Endodermal cell (in vitro differentiated cells): ENCODE measurements around the gene CYP2W1. TPM values are rescaled to one million over a fixed set of nuclear protein-coding genes. Genes with fewer than 3 reads are reported as not detected.

Experiments used
- DNase-seq: peaks from one replicate; pipeline ENCODE4 v3.0.0-alpha.2; 2017
- H3K27ac ChIP-seq: 2 replicates; pipeline ENCODE4 v1.5.1; 2013; ENCODE audit warnings: mild to moderate bottlenecking, low read depth, low read length, moderate library complexity
- H3K27me3 ChIP-seq: 2 replicates; pipeline ENCODE4 v1.6.1; 2013; ENCODE audit warnings: mild to moderate bottlenecking, low read length, moderate library complexity; ENCODE audit not compliant: insufficient read depth, control insufficient read depth, poor library complexity, severe bottlenecking
- H3K36me3 ChIP-seq: 2 replicates; pipeline ENCODE4 v1.7.0; 2013; ENCODE audit warnings: mild to moderate bottlenecking, low read length, moderate library complexity; ENCODE audit not compliant: control insufficient read depth, insufficient read depth
- H3K4me1 ChIP-seq: one replicate; pipeline ENCODE4 v1.7.0; 2013; ENCODE audit warnings: low read length; ENCODE audit not compliant: control insufficient read depth, insufficient read depth
- H3K4me3 ChIP-seq: 2 replicates; pipeline ENCODE4 v1.5.1; 2013; ENCODE audit warnings: mild to moderate bottlenecking, low read length, moderate library complexity
- H3K9ac ChIP-seq: 2 replicates; pipeline ENCODE4 v1.6.1; 2013; ENCODE audit warnings: mild to moderate bottlenecking, low read length, moderate library complexity; ENCODE audit not compliant: poor library complexity, severe bottlenecking; ENCODE audit errors: extremely low read depth
- H3K9me3 ChIP-seq: 2 replicates; pipeline ENCODE4 v1.6.1; 2013; ENCODE audit warnings: mild to moderate bottlenecking, low read length, moderate library complexity; ENCODE audit not compliant: control insufficient read depth
- H3K27ac Mint-ChIP-seq: 2 replicates; pipeline ENCODE4 v1.8.0; 2020; ENCODE audit warnings: mixed read lengths
- H3K27me3 Mint-ChIP-seq: 2 replicates; pipeline ENCODE4 v1.8.0; 2021; ENCODE audit warnings: mild to moderate bottlenecking, mixed read lengths; ENCODE audit not compliant: insufficient read depth
- H3K36me3 Mint-ChIP-seq: 2 replicates; pipeline ENCODE4 v1.8.0; 2020; ENCODE audit warnings: low read depth, mixed read lengths
- H3K4me1 Mint-ChIP-seq: 2 replicates; pipeline ENCODE4 v1.8.0; 2020; ENCODE audit warnings: mixed read lengths
- H3K4me3 Mint-ChIP-seq: 2 replicates; pipeline ENCODE4 v1.8.0; 2020; ENCODE audit warnings: mild to moderate bottlenecking, moderate library complexity, mixed read lengths
- H3K9me3 Mint-ChIP-seq: 2 replicates; pipeline ENCODE4 v1.8.0; 2020; ENCODE audit warnings: mild to moderate bottlenecking, mixed read lengths
- CTCF ChIP-seq: fragments of 200-600 bp; sonication (generic); conservative IDR thresholded peaks from 2 replicates; pipeline ENCODE4 v1.5.0; 2021; ENCODE audit warnings: antibody characterized with exemption, mild to moderate bottlenecking
- WGBS, 2 experiments: methylation state at CpG; one replicate each; pipeline versions ENCODE4 v1.1.5 to v1.1.7; 2013; ENCODE audit warnings: missing lambda C conversion rate in 2 of 2, mixed read lengths in 1 of 2; ENCODE audit not compliant: insufficient coverage in 1 of 2, insufficient read length in 1 of 2; 5-methylcytosine and 5-hydroxymethylcytosine counted together
- total RNA-seq, 2 donors: library from RNA; stranded (reverse); fragmentation: NEBNext Ultra II Directional in 1 of 2; extraction: Animal tissue kit (Norgen Biotek cat#: 25700) in 1 of 2; gene quantifications; 2 replicates in 1 of 2; 3 replicates in 1 of 2; pipeline ENCODE4 v1.2.1, GENCODE V29; 2021

The CYP2W1 gene
- total RNA-seq, 2 donors from 2014 or later, result not detected

- H3K36me3 ChIP-seq, result no peaks in the 10 kb centered on the region
- no peak for TF ChIP-seq CTCF
- no peaks in the 10 kb centered on the region for H3K9me3 ChIP-seq
- no peaks in the 10 kb centered on the region for H3K4me1 Mint-ChIP-seq
- H3K4me3 ChIP-seq, result no peak overlapping the region
- no peak overlapping the region for H3K27ac Mint-ChIP-seq
- no peaks in the 10 kb centered on the region for H3K36me3 Mint-ChIP-seq
- H3K27ac ChIP-seq, result no peak overlapping the region
- 93% methylated on average over 6 of the region's 6 CpGs; no CpG with 5 or more reads in 1 of the 2 experiments for WGBS, 2 experiments
- no peak overlapping the region for H3K4me3 Mint-ChIP-seq
- H3K27me3 Mint-ChIP-seq, result no peaks in the 10 kb centered on the region
- no peak for DNase-seq
- H3K9ac ChIP-seq, result no peak overlapping the region
- H3K27me3 ChIP-seq, result no peaks in the 10 kb centered on the region
- H3K4me1 ChIP-seq, result no peaks in the 10 kb centered on the region
- no peaks in the 10 kb centered on the region for H3K9me3 Mint-ChIP-seq
Measured at GRCh38 chr7:987909-988308, 4.9 kb downstream of the CYP2W1 start.

DNA sequence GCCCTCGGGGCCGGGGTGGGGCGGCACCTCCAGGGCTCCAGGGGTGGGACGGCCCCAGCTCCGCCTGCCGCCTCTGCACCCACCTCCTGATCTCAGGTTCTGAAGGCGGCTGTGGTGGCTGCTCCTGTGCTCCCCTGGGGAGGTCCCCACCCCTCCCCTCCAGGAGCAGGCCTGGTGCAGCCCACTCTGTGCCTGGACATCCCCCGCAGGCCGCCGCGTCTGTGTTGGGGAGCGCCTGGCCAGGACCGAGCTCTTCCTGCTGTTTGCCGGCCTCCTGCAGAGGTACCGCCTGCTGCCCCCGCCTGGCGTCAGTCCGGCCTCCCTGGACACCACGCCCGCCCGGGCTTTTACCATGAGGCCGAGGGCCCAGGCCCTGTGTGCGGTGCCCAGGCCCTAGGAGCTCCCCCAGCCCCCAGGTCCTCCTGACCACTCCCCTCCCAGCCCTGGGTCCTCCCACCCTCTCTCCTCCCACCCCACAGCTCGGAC is 5.5 kb downstream of the CYP2W1 start:
- Histone ChIP-seq H3K9ac (no peak overlapping the region), H3K27me3 (no peaks in the 10 kb centered on the region), H3K4me1 (no peaks in the 10 kb centered on the region), H3K36me3 (no peaks in the 10 kb centered on the region), H3K27ac (no peak overlapping the region), H3K9me3 (no peaks in the 10 kb centered on the region), H3K4me3 (no peak overlapping the region)
- Mint-ChIP-seq H3K4me3 (no peak overlapping the region), H3K36me3 (no peaks in the 10 kb centered on the region), H3K27ac (no peak overlapping the region), H3K9me3 (no peaks in the 10 kb centered on the region), H3K4me1 (no peaks in the 10 kb centered on the region), H3K27me3 (no peaks in the 10 kb centered on the region)
- TF ChIP-seq CTCF, result no peak
- DNase-seq, result no peak
- 70 to 85% methylated on average over 4 to 24 of the region's 24 CpGs for WGBS, 2 experiments

GRCh38 chr7:988963-989529 is 6.1 kb downstream of the CYP2W1 start:
- no peaks in the 10 kb centered on the region for H3K36me3 Mint-ChIP-seq
- no peak overlapping the region for H3K4me3 ChIP-seq
- WGBS, 2 experiments, result 86 to 92% methylated on average over 10 to 15 of the region's 15 CpGs
- no peak overlapping the region for H3K27ac Mint-ChIP-seq
- H3K27me3 Mint-ChIP-seq, result no peaks in the 10 kb centered on the region
- no peaks in the 10 kb centered on the region for H3K36me3 ChIP-seq
- H3K27me3 ChIP-seq, result no peaks in the 10 kb centered on the region
- H3K27ac ChIP-seq, result no peak overlapping the region
- H3K9me3 ChIP-seq, result no peaks in the 10 kb centered on the region
- H3K4me3 Mint-ChIP-seq, result no peak overlapping the region
- no peaks in the 10 kb centered on the region for H3K4me1 Mint-ChIP-seq
- H3K9me3 Mint-ChIP-seq, result no peaks in the 10 kb centered on the region
- H3K9ac ChIP-seq, result no peak overlapping the region
- H3K4me1 ChIP-seq, result no peaks in the 10 kb centered on the region
- DNase-seq, result no peak
- no peak for TF ChIP-seq CTCF
